Body of pancreas (tissue), 4 donors: ENCODE data around the gene FAM186B. TPM values are rescaled to one million over a fixed set of nuclear protein-coding genes. Genes with fewer than 3 reads are reported as not detected.

Source experiments
- ATAC-seq: fragments of 150-250 bp; one replicate; pipeline ENCODE4 v1.9.1; 2016
- DNase-seq, 4 donors: peaks; one replicate each; pipeline ENCODE4 v3.0.0-alpha.2; 2019
- H3K27ac ChIP-seq, 4 donors: fragments of 200-600 bp; sonication (generic); 1 replicate in 3 of 4; 2 replicates in 1 of 4; pipeline versions ENCODE4 v1.5.1 to v1.6.1; 2016 to 2019; ENCODE audit warnings: mild to moderate bottlenecking in 1 of 4, mixed read lengths in 1 of 4, moderate library complexity in 1 of 4
- H3K27me3 ChIP-seq, 2 donors: fragments of 200-600 bp; sonication (generic); one replicate each; pipeline ENCODE4 v1.6.0; 2016; ENCODE audit warnings: mild to moderate bottlenecking in 1 of 2
- H3K36me3 ChIP-seq, 2 donors: fragments of 200-600 bp; sonication (generic); replicated peaks in 1 of 2; 2 replicates each; pipeline ENCODE4 v1.5.1; 2016; ENCODE audit warnings: low read depth in 2 of 2; ENCODE audit not compliant: insufficient read depth in 1 of 2
- H3K4me1 ChIP-seq: fragments of 200-600 bp; sonication (generic); one replicate; pipeline ENCODE4 v1.6.0; 2016
- H3K4me3 ChIP-seq, 2 donors: fragments of 200-600 bp; sonication (generic); 1 replicate in 1 of 2; 2 replicates in 1 of 2; pipeline ENCODE4 v1.5.1; 2016 to 2019
- H3K9me3 ChIP-seq, 3 donors: fragments of 200-600 bp; sonication (generic); 1 replicate in 2 of 3; 2 replicates in 1 of 3; pipeline ENCODE4 v1.5.1; 2016
- POLR2A ChIP-seq, 3 donors: fragments of 450-650 bp; IDR thresholded peaks; one replicate each; pipeline ENCODE4 v1.6.1; 2016; ENCODE audit warnings: antibody characterized with exemption in 3 of 3, mild to moderate bottlenecking in 2 of 3
- WGBS, 2 donors: methylation state at CpG; one replicate each; pipeline ENCODE4 v1.1.5; 2017; 5-methylcytosine and 5-hydroxymethylcytosine counted together
- intact Hi-C: fragments of 100-400 bp; cut with DNase I; formaldehyde crosslinking; loops from one replicate; pipeline ENCODE4 v1.15.1; 2023
- total RNA-seq, 2 donors: library from RNA; depleted of rRNA; stranded (reverse); fragments of >200 nt; gene quantifications; one replicate each; pipeline ENCODE4 v1.1.0, GENCODE V29; 2016
- TF ChIP-seq, protein P1 (sequence below), 7 experiments: fragments of 450-650 bp in 4 of 7; fragments of 200-600 bp in 3 of 7; sonication (generic) in 3 of 7; IDR thresholded peaks; one replicate each; pipeline ENCODE4 v1.5.1; 2016 to 2019; ENCODE audit warnings: antibody characterized with exemption in 7 of 7

FAM186B gene
- total RNA-seq, 2 donors from 2014 or later: 0.78 TPM; not detected in 1

DNA sequence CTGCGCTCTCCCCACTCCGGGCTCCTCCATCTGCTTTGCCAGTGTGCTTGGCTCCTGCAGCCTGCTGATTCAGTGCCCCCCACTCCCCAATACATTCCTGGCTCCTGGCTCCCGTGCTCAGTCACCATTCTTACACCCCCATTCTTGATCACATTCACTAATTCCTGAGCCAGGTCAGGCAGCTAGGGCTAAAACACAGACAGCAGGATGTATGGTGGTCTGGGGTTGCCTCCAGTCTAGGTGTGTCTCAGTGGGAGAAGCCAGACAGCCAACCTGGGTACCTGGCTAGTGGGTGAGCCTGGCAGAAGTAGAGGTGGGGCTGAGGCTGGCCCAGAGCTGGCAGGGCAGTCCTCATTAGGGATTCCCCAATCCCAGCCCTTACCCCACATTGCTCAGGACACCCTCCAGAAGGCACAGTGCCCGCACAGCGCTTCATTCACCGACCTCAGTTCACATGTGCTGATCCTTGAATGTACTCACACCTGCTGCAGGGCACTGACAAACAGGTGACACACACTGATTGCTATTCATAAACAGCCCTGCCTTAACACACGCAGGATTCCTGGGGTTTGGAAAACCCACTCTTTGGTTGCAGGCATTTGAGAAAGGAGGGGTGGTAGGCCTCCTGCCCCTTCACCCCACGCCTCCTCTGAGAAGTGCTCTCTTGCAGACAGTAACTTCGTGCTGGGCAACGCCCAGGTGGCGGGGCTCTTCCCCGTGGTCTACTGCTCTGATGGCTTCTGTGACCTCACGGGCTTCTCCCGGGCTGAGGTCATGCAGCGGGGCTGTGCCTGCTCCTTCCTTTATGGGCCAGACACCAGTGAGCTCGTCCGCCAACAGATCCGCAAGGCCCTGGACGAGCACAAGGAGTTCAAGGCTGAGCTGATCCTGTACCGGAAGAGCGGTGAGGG, 65.0 kb downstream of the FAM186B start:
- Histone ChIP-seq H3K36me3 (no peaks in the 10 kb centered on the region), H3K4me3 (no peak overlapping the region), H3K27me3 (no peaks in the 10 kb centered on the region), H3K4me1 (peaks cover 12% of the 10 kb centered on the region), H3K27ac (no peak overlapping the region), H3K9me3 (no peaks in the 10 kb centered on the region)
- intact Hi-C loops: no loop called here
- WGBS, 2 donors: 75 to 81% methylated on average over 9 to 21 of the region's 21 CpGs
- no peak for ATAC-seq
- no peak for TF ChIP-seq POLR2A (IDR thresholded peaks at IDR 0.05)
- TF ChIP-seq, protein P1, sequence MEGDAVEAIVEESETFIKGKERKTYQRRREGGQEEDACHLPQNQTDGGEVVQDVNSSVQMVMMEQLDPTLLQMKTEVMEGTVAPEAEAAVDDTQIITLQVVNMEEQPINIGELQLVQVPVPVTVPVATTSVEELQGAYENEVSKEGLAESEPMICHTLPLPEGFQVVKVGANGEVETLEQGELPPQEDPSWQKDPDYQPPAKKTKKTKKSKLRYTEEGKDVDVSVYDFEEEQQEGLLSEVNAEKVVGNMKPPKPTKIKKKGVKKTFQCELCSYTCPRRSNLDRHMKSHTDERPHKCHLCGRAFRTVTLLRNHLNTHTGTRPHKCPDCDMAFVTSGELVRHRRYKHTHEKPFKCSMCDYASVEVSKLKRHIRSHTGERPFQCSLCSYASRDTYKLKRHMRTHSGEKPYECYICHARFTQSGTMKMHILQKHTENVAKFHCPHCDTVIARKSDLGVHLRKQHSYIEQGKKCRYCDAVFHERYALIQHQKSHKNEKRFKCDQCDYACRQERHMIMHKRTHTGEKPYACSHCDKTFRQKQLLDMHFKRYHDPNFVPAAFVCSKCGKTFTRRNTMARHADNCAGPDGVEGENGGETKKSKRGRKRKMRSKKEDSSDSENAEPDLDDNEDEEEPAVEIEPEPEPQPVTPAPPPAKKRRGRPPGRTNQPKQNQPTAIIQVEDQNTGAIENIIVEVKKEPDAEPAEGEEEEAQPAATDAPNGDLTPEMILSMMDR (IDR thresholded peaks at IDR 0.05): no peak
- peak in 1 of 4 donors; percentile 6 for DNase-seq

DNA sequence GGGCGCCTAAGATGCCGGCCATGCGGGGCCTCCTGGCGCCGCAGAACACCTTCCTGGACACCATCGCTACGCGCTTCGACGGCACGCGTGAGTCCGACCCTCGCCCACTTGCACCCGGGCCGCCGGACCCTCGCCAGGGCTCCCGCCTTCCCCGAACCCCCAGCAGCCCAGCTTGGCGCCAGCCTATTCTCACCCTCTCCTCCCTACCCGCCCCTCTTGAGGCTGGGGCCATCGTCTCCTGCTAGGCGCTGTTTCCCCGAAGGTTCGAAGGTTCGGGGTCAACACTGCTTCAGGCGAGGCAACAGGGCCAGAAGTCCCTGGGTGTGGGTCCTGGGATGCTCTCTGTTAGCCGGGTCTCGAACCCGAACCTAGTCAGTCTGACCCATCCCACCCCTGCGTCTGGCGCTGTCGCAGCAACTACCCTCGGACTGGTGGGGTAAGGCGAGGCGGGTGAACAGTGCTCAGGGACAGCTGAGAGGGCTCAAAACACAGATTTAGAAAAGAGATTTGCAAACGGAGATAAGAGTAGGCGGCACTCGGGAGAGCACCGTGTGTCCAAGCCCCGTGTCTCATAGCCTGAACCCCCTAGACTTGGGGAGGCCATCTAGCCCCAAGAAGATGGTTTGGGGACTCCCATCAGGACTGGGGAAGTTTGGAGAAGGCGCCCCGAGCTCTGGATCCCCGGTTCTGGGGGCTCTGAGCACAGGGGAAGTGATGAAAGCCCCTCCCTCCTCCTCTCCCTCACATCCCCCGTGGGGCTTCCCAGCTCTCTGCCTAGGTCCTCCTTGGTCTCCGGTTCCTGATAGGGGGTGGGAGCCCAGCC, 65.8 kb downstream of the FAM186B start:
- no peaks in the 10 kb centered on the region for H3K36me3 ChIP-seq
- no peak overlapping the region for H3K27ac ChIP-seq
- no peak overlapping the region for H3K4me3 ChIP-seq
- no peak for TF ChIP-seq POLR2A (IDR thresholded peaks at IDR 0.05)
- TF ChIP-seq, protein P1 (IDR thresholded peaks at IDR 0.05): no peak
- DNase-seq (no peak), ATAC-seq (no peak)
- WGBS, 2 donors: 53 to 54% methylated on average over 21 to 31 of the region's 47 CpGs
- H3K4me1 ChIP-seq: peaks cover 12% of the 10 kb centered on the region
- no peaks in the 10 kb centered on the region for H3K27me3 ChIP-seq
- H3K9me3 ChIP-seq: no peaks in the 10 kb centered on the region
- intact Hi-C loops: no loop called here

DNA sequence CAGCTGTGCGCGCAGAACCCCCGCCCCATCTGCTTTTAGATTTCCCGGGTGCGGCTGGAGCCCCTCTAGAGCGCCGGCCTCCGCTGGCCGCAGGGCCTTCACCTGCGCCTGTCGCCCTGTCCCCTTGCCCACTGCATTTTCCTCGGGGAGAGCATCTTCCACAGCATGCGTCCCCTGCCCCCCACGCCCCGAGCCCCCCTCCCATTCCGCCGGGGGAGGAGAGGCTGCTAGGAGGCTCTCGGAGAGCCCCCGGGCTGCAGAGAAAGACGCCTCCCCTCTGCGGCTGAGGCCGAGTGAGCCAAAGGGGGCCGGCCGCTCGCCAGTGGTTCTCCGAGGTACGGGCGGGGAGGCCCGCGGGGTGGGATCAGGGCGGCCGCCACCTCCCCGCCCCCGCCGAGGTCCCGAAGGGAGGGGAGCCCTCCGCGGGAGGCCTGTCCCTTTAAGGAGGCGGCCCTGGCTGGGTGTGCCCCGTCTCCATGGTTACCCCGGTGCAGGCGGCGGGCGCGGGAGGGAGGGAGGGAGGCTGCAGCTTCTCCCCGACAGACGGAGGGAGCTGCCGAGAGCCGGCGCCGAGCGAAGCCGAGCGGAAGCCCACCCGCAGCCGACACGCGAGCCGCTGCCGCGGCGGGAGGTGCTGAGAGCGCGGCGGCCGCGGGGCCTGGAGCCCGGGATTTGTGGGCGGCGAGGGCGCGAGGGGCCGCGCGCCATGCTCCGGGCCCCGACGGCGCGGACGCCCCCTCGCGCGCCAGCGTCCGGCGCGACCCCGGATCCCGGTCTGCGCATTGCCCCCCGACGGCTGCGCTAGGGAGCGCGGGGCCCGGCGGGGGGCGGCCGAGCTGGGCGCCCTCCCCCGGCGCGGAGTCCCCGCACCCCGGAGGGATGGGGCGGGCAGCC, 66.7 kb downstream of the FAM186B start, which contains the start of gene KCNH3:
TSS of gene KCNH3 (plus strand) at position 521 of the 894 bp plus-strand sequence. CDS start 387 bp downstream, outside the sequence.
- ATAC-seq: peak; percentile 82
- Histone ChIP-seq H3K9me3 (no peaks in the 10 kb centered on the region), H3K4me1 (peaks cover 14% of the 10 kb centered on the region), H3K27me3 (no peaks in the 10 kb centered on the region), H3K36me3 (no peaks in the 10 kb centered on the region), H3K27ac (no peak within 1 kb of the TSS), H3K4me3 (peak within 1 kb of the TSS; percentile 33 to 39)
- intact Hi-C loops: no loop called here
- no peak for TF ChIP-seq POLR2A (IDR thresholded peaks at IDR 0.05)
- TF ChIP-seq, protein P1 (IDR thresholded peaks at IDR 0.05): no peak
- DNase-seq: peak; percentile 83 to 91 (median 88)
- 0% methylated on average over 9 to 63 of the region's 107 CpGs for WGBS, 2 donors

DNA sequence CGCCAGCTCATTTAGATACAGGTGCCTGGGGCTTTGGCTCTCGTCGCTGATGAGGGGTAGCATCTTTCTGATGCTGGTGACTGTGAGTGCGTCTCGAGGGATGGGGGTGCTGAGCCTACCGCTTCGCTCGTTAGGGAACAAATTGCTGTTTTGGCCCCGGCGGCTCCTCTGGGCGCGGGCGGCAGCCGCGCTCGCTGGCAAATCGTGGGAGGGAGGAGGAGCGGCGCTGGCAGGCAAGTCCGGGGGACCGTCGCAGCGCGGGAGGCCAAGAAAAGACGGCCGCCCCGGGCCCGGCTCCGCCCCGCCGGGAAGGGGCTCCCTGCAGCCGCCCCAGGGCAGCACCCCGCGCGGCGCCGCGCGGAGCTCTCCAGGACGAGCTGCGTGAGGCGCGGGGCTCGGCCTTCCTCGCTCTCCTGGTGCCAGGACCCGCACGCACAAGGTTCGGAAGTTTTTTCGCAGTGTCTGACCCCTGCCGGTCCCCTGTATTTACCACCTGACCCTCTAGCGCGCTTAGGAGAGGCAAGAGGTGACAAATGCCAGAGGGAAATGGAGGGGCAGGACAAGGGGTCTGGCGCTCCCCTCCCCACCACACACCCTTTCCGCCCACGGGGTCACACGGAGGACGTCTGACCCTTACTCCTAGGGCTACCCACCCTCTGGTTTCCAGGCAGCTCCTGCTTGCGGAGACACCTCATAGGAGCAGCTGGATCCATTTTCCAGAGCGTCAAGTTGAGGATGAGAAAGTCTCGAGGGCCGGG, 67.5 kb downstream of the FAM186B start:
- ATAC-seq (peak; percentile 37), DNase-seq (peak in 1 of 4 donors; percentile 36)
- no peaks in the 10 kb centered on the region for H3K27me3 ChIP-seq
- no peaks in the 10 kb centered on the region for H3K36me3 ChIP-seq
- no peaks in the 10 kb centered on the region for H3K9me3 ChIP-seq
- intact Hi-C loops: no loop called here
- WGBS, 2 donors: 1 to 4% methylated on average over 4 to 61 of the region's 61 CpGs
- H3K27ac ChIP-seq: no peak overlapping the region
- peak overlapping the region; percentile 33 to 39 for H3K4me3 ChIP-seq
- no peak for TF ChIP-seq POLR2A (IDR thresholded peaks at IDR 0.05)
- TF ChIP-seq, protein P1 (IDR thresholded peaks at IDR 0.05): peak in 1 of 7 experiments; percentile 2
- H3K4me1 ChIP-seq: peaks cover 20% of the 10 kb centered on the region
